Measurements from ENCODE around the gene NT5C3B. TPM values are rescaled to one million over a fixed set of nuclear protein-coding genes. Genes with fewer than 3 reads are reported as not detected.
A peak's percentile ranks its signal among the peaks of the same experiment; 100 is the strongest.

The NT5C3B gene
- total and polyA plus RNA-seq, 2 donors (not counting 3 experiments of a cell fraction or from before 2014, with no cell fraction given), result 67.3 to 92.5 TPM

GRCh38 chr17:41813152-41813680 lies 22.8 kb downstream of the NT5C3B start:
- H3K27ac ChIP-seq (ENCODE audit: insufficient read depth, low read depth, low read length), result peak overlapping the region; percentile 38
- H4K20me1 ChIP-seq (replicated peaks; ENCODE audit: control insufficient read depth, extremely low read depth, insufficient read depth, low read length), result no peaks in the 10 kb centered on the region
- H3K4me1 ChIP-seq (ENCODE audit: control insufficient read depth, extremely low read depth, insufficient read depth, low read length), result peaks cover 26% of the 10 kb centered on the region
- intact Hi-C loops (cut with micrococcal nuclease) (loop anchor here (5.0 kb wide), 1 partner anchor 144 kb away; no protein-coding TSS in a partner anchor), dilution Hi-C loops (cut with MboI; ENCODE audit: extremely low pct_ligation_motif_present, low sequenced_read_pairs) (no loop called here)
- BruUV-seq (replicated peaks), result TSS peak; percentile 58
- peak; percentile 59 for FAIRE-seq
- ChIA-PET CTCF (interaction anchor here (1.0 to 2.8 kb wide), 2 partner anchors 51 to 76 kb away, joined by 3 to 17 read pairs; partner anchors contain the start of gene KLHL11), POLR2A (interaction anchor here (1.0 to 1.2 kb wide), 2 partner anchors 29 to 52 kb away, joined by 3 read pairs; partner anchors contain the start of gene KLHL11)
- H2AFZ ChIP-seq (ENCODE audit: low read depth, low read length), result peak overlapping the region; percentile 50
- no peaks in the 10 kb centered on the region for H3K27me3 ChIP-seq (ENCODE audit: control insufficient read depth in 2 of 2, insufficient read depth in 2 of 2, low read length in 2 of 2)
- no peaks in the 10 kb centered on the region for H3K9me3 ChIP-seq (replicated peaks; ENCODE audit: control insufficient read depth, insufficient read depth, low read length)
- no peak for TF ChIP-seq MAX (IDR thresholded peaks at IDR 0.05; ENCODE audit: insufficient read depth, insufficient read length)
- no peak for TF ChIP-seq POLR2AphosphoS5 (IDR thresholded peaks at IDR 0.05; ENCODE audit: insufficient read depth, low read depth, low read length)
- no peak for TF ChIP-seq GATA2 (IDR thresholded peaks at IDR 0.05; ENCODE audit: insufficient read depth, insufficient read length, low read depth, low read length)
- TF ChIP-seq CTCF (IDR thresholded peaks at IDR 0.05; ENCODE audit: extremely low read depth in 1 of 2, insufficient read depth in 1 of 2, low read depth in 1 of 2, low read length in 2 of 2), result no peak
- no peak for TF ChIP-seq MYC (IDR thresholded peaks at IDR 0.05; ENCODE audit: low read depth, low read length)
- TF ChIP-seq JUN (IDR thresholded peaks at IDR 0.05; ENCODE audit: borderline replicate concordance, insufficient read depth, insufficient read length, low read depth), result no peak
- TF ChIP-seq POLR2A (IDR thresholded peaks at IDR 0.05; ENCODE audit: low read depth, low read length), result no peak
- TF ChIP-seq FOS (IDR thresholded peaks at IDR 0.05; ENCODE audit: borderline replicate concordance, insufficient read depth, low read length), result no peak
- no peak for TF ChIP-seq EZH2 (IDR thresholded peaks at IDR 0.05; ENCODE audit: borderline replicate concordance, low read depth, low read length, severe bottlenecking)
- H3K4me3 ChIP-seq (replicated peaks in 1 of 3; ENCODE audit: insufficient read depth in 1 of 3, low read depth in 1 of 3, low read length in 3 of 3), result peak overlapping the region; percentile 51 to 81 (median 78)
- no peak for DNase-seq (ENCODE audit: low read depth, low spot score)
- H3K36me3 ChIP-seq (ENCODE audit: control insufficient read depth in 2 of 2, extremely low read depth in 1 of 2, insufficient read depth in 2 of 2, low read length in 2 of 2), result peaks cover 0 to 4% of the 10 kb centered on the region in 2 experiments
- no peaks in the 10 kb centered on the region for H3K9me1 ChIP-seq (replicated peaks; ENCODE audit: control insufficient read depth, extremely low read depth, insufficient read depth, low read length)
- peaks cover 31% of the 10 kb centered on the region for H3K79me2 ChIP-seq (ENCODE audit: control insufficient read depth, insufficient read depth, low read length)
- peak overlapping the region; percentile 80 for H3K4me2 ChIP-seq (ENCODE audit: insufficient read depth, low read length)
- H3K9ac ChIP-seq (replicated peaks; ENCODE audit: extremely low read depth, insufficient read depth, low read length), result peak overlapping the region; percentile 74

Measured in endothelial cell of umbilical vein (primary cell).